Neuron (in vitro differentiated cells): ENCODE results near the gene MBNL1.

ENCODE experiments used
- H2AFZ ChIP-seq: one replicate; pipeline ENCODE4 v1.6.1; 2013; ENCODE audit warnings: low read depth, mild to moderate bottlenecking, inconsistent platforms, low read length, moderate library complexity
- H3K27me3 ChIP-seq: one replicate; pipeline ENCODE4 v1.6.1; 2013; ENCODE audit warnings: low read length; ENCODE audit not compliant: insufficient read depth
- H3K36me3 ChIP-seq: one replicate; pipeline ENCODE4 v1.6.1; 2013; ENCODE audit warnings: low read length; ENCODE audit not compliant: insufficient read depth
- H3K4me1 ChIP-seq: one replicate; pipeline ENCODE4 v1.6.1; 2013; ENCODE audit warnings: low read length; ENCODE audit not compliant: insufficient read depth
- H3K4me3 ChIP-seq: 2 replicates; pipeline ENCODE4 v1.5.1; 2013; ENCODE audit warnings: mild to moderate bottlenecking, low read length, moderate library complexity
- H3K9me3 ChIP-seq: one replicate; pipeline ENCODE4 v1.6.1; 2013; ENCODE audit warnings: low read length

MBNL1 gene

GRCh38 chr3:152346740-152347139 is 78.0 kb downstream of the MBNL1 start:
- no peak overlapping the region for H3K4me3 ChIP-seq
- no peaks in the 10 kb centered on the region for H3K27me3 ChIP-seq
- no peak overlapping the region for H2AFZ ChIP-seq
- H3K4me1 ChIP-seq: no peaks in the 10 kb centered on the region
- no peaks in the 10 kb centered on the region for H3K36me3 ChIP-seq
- no peaks in the 10 kb centered on the region for H3K9me3 ChIP-seq

GRCh38 chr3:152348436-152349177 is 79.9 kb downstream of the MBNL1 start:
- no peaks in the 10 kb centered on the region for H3K9me3 ChIP-seq
- no peaks in the 10 kb centered on the region for H3K36me3 ChIP-seq
- no peak overlapping the region for H3K4me3 ChIP-seq
- H2AFZ ChIP-seq: no peak overlapping the region
- H3K4me1 ChIP-seq: no peaks in the 10 kb centered on the region
- no peaks in the 10 kb centered on the region for H3K27me3 ChIP-seq

GRCh38 chr3:152349392-152349791 is 80.7 kb downstream of the MBNL1 start:
- Histone ChIP-seq H3K4me1 (no peaks in the 10 kb centered on the region), H2AFZ (no peak overlapping the region), H3K27me3 (no peaks in the 10 kb centered on the region), H3K9me3 (no peaks in the 10 kb centered on the region), H3K36me3 (no peaks in the 10 kb centered on the region), H3K4me3 (no peak overlapping the region)

GRCh38 chr3:152350139-152350538 is 81.4 kb downstream of the MBNL1 start:
- H3K4me3 ChIP-seq: no peak overlapping the region
- H3K9me3 ChIP-seq: no peaks in the 10 kb centered on the region
- no peak overlapping the region for H2AFZ ChIP-seq
- no peaks in the 10 kb centered on the region for H3K27me3 ChIP-seq
- H3K4me1 ChIP-seq: no peaks in the 10 kb centered on the region
- H3K36me3 ChIP-seq: no peaks in the 10 kb centered on the region

GRCh38 chr3:152350776-152351175 is 82.0 kb downstream of the MBNL1 start:
- Histone ChIP-seq H2AFZ (no peak overlapping the region), H3K36me3 (no peaks in the 10 kb centered on the region), H3K4me1 (no peaks in the 10 kb centered on the region), H3K4me3 (no peak overlapping the region), H3K27me3 (no peaks in the 10 kb centered on the region), H3K9me3 (no peaks in the 10 kb centered on the region)

GRCh38 chr3:152352554-152352953 is 83.8 kb downstream of the MBNL1 start:
- Histone ChIP-seq H3K27me3 (no peaks in the 10 kb centered on the region), H3K4me1 (no peaks in the 10 kb centered on the region), H3K4me3 (no peak overlapping the region), H3K36me3 (no peaks in the 10 kb centered on the region), H2AFZ (no peak overlapping the region), H3K9me3 (no peaks in the 10 kb centered on the region)

GRCh38 chr3:152353578-152353977 is 84.8 kb downstream of the MBNL1 start:
- Histone ChIP-seq H3K36me3 (no peaks in the 10 kb centered on the region), H3K4me1 (no peaks in the 10 kb centered on the region), H3K27me3 (no peaks in the 10 kb centered on the region), H2AFZ (no peak overlapping the region), H3K4me3 (no peak overlapping the region), H3K9me3 (no peaks in the 10 kb centered on the region)

- H3K4me3 ChIP-seq: no peak overlapping the region
- H3K9me3 ChIP-seq: no peaks in the 10 kb centered on the region
- no peak overlapping the region for H2AFZ ChIP-seq
- H3K36me3 ChIP-seq: no peaks in the 10 kb centered on the region
- H3K4me1 ChIP-seq: no peaks in the 10 kb centered on the region
- no peaks in the 10 kb centered on the region for H3K27me3 ChIP-seq
Measured at GRCh38 chr3:152355744-152356665, 87.3 kb downstream of the MBNL1 start.

GRCh38 chr3:152356870-152357276 is 88.1 kb downstream of the MBNL1 start:
- Histone ChIP-seq H3K27me3 (no peaks in the 10 kb centered on the region), H3K4me3 (no peak overlapping the region), H3K4me1 (no peaks in the 10 kb centered on the region), H3K9me3 (no peaks in the 10 kb centered on the region), H2AFZ (no peak overlapping the region), H3K36me3 (no peaks in the 10 kb centered on the region)

- Histone ChIP-seq H2AFZ (no peak overlapping the region), H3K9me3 (no peaks in the 10 kb centered on the region), H3K4me3 (no peak overlapping the region), H3K27me3 (no peaks in the 10 kb centered on the region), H3K36me3 (no peaks in the 10 kb centered on the region), H3K4me1 (no peaks in the 10 kb centered on the region)
Measured at GRCh38 chr3:152357587-152357986, 88.9 kb downstream of the MBNL1 start.

GRCh38 chr3:152359385-152360248 is 90.9 kb downstream of the MBNL1 start:
- Histone ChIP-seq H2AFZ (no peak overlapping the region), H3K27me3 (no peaks in the 10 kb centered on the region), H3K9me3 (no peaks in the 10 kb centered on the region), H3K4me1 (no peaks in the 10 kb centered on the region), H3K36me3 (no peaks in the 10 kb centered on the region), H3K4me3 (no peak overlapping the region)

- H3K4me1 ChIP-seq: no peaks in the 10 kb centered on the region
- H3K9me3 ChIP-seq: no peaks in the 10 kb centered on the region
- no peaks in the 10 kb centered on the region for H3K36me3 ChIP-seq
- H3K4me3 ChIP-seq: no peak overlapping the region
- H3K27me3 ChIP-seq: no peaks in the 10 kb centered on the region
- no peak overlapping the region for H2AFZ ChIP-seq
Measured at GRCh38 chr3:152360302-152360701, 91.6 kb downstream of the MBNL1 start.

- Histone ChIP-seq H3K4me3 (no peak overlapping the region), H3K4me1 (no peaks in the 10 kb centered on the region), H3K27me3 (no peaks in the 10 kb centered on the region), H2AFZ (no peak overlapping the region), H3K36me3 (no peaks in the 10 kb centered on the region), H3K9me3 (no peaks in the 10 kb centered on the region)
Measured at GRCh38 chr3:152360966-152361365, 92.2 kb downstream of the MBNL1 start.
